Activated naive CD4-positive, alpha-beta T cell treated with Interleukin-2 at 50 U/mL for 16 hours (primary cell): ENCODE data around the gene KLC4.

ENCODE experiments used
- DNase-seq: peaks from one replicate; pipeline ENCODE4 v3.0.0-alpha.2; 2020

Gene KLC4

GRCh38 chr6:43059168-43060033, at the start of gene KLC4, which contains the start of gene MRPL2:
Gene KLC4, plus strand, starts transcription at chr6:43059631. Its CDS starts 1,705 bp downstream, at chr6:43061336.
Gene MRPL2, minus strand, starts transcription at chr6:43059434. Its CDS starts 53 bp downstream, at chr6:43059381.
- DNase-seq: peak; percentile 98

- no peak for DNase-seq
Measured at GRCh38 chr6:43011207-43011606, 48.2 kb upstream of the KLC4 start.

- no peak for DNase-seq
Measured at GRCh38 chr6:43012364-43012763, 47.1 kb upstream of the KLC4 start.

GRCh38 chr6:43013097-43013842, 46.2 kb upstream of the KLC4 start:
- DNase-seq: no peak

GRCh38 chr6:43013843-43014433, 45.5 kb upstream of the KLC4 start, which contains the start of the genes KLHDC3 and MEA1:
Gene KLHDC3, plus strand, starts transcription at chr6:43014249. Its CDS starts 2,944 bp downstream, at chr6:43017193.
Gene MEA1, minus strand, starts transcription at chr6:43013946. Its CDS starts 133 bp downstream, at chr6:43013813.
- DNase-seq: peak; percentile 99

DNA sequence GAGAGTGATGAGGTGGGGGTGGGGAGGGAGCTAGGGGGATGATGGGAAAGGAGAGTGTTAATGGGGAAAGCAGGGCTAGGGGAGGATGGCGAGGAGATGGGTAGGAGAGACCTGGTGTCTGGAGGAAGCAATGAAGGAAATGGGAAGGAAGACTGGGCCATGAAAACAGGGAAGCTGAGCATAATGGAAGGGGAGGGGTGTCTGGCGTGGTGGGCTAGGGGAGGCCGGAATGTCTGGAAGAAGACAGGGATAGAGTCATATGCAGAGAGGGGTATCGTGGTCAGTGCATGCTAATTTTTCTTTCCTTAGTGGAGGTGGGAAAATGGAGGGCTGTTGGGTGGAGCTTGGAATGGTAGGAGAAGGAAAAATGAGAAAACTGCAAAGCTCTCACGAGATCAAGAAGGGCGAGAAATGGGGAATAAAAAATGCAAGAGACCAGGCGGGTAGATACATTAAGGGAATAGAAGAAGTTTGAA, 45.0 kb upstream of the KLC4 start:
- no peak for DNase-seq

- no peak for DNase-seq
Measured at GRCh38 chr6:43016176-43016942, 43.1 kb upstream of the KLC4 start.

- DNase-seq: no peak
Measured at GRCh38 chr6:43016943-43017334, 42.5 kb upstream of the KLC4 start.

DNA sequence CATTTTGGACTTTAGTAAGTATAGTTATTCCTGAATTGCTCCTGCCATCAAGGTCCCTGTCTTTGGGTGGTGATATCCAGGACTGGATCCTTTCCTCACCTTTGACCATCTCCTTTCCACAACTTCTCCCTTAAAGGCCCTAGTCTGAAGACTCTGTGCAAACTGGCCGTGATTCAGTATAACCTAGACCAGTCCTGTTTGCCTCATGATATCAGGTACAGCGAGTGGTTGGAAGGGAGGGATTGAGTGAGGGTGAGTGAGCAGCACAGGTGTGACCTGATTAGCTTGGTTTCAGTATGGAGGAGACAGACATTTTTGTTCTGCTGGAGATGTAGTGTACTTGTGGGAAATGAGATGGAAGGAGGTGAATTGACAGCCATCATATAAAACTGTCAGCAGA, 40.3 kb upstream of the KLC4 start:
- no peak for DNase-seq

DNA sequence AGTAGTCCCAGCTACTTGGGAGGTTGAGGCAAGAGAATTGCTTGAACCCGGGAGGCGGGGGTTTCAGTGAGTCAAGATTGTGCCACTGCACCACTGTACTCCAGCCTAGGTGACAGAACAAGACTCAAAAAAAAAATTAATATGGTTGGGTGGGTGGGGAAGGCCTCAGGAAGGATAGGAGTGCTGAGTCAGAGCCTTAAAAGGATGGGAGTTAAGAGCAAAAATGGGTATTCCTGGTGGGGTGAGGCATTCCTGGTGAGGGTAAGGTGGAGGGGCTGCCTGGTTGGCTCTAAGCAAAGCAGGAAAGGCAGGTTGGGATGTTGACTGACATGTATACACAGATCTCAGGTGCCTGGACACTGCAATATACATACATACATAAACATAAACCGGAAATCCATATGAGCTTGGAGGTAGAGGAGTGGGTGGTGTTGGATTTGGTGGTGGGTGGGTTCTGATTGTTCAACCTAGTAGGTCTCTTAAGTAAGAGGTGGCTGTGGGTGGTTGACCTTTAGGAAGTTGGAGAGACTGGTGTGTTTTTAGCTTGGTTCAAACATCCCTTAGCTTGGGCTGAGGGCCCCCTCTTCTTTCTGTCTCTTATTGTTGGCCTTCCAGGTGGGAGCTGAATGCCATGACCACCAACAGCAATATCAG, 39.3 kb upstream of the KLC4 start:
- no peak for DNase-seq

DNA sequence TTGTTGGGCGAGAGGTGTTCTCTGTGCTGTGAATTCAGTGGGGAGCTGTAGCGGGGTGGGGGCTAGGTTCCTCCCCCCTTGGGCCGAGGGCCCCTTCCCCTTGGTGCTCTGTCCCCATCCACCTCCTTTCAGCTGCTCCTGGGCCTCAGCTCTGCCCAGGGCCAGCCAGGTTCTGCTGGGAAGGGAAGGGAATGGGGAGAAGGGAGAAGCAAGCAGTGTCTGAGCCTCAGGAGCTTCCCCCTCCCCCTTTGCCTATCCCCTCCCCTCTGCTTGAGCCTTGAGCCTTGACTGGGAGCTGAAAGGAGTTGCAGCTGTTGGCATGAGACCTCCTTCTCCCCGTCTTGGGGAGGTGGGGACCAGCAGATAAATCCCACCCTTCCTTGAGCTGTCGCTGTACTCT, 38.6 kb upstream of the KLC4 start:
- no peak for DNase-seq

GRCh38 chr6:43021270-43022047, 38.0 kb upstream of the KLC4 start, which contains the start of gene RRP36:
Gene RRP36, plus strand, starts transcription at chr6:43021623. Its CDS starts 32 bp downstream, at chr6:43021655.
- DNase-seq: peak; percentile 78

DNA sequence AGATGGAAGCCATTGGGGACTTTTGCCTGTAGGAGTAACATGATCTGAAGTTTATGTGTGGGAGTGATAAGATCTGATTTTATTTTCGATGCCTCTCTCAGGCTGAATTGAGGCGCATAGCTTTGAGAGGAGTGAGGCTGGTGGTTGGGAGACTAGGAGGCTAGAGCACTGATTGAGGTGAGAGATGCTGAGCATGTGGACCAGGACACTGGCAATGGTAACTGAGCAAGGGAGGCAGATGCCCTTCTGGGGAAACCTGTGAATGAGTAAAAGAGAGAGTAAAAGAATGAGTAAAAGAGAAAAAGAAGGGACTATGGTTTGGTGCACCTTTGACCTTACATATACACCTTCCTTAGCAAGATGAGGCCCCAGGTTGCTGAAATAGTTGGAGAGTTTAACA, 35.0 kb upstream of the KLC4 start:
- DNase-seq: no peak

DNA sequence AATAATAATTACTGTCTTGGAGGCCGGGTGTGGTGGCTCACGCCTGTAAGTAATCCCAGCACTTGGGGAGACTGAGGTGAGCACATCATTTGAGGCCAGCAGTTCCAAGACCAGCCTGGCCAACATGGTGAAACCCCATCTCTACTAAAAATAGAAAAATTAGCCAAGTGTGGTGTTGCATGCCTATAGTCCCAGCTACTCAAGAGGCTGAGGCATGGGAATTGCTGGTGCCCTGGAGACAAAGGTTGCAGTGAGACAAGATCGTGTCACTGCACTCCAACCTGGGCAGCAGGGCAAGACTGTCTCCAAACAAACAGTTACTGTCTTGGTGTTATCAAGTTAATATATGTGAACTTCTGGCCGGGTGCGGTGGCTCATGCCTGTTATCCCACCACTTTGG, 33.1 kb upstream of the KLC4 start:
- DNase-seq: no peak

DNA sequence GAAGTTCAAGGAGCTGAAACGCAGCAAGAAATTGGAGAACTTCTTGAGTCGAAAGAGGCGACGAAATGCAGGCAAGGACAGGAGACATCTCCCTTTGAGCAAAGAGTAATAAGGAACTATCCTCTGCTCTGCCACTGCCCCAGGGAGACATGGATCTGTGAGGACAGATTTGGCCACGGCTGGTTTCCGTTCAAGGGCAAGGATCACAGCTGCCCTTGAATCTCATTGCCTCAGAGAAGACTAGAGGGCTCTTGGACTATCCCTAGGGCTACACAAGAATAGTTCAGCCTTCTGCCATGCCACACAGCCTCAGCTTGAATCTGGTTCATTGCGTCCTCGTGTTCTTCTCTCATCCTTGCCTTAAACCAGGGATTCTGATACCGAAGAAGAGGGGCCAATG, 30.3 kb upstream of the KLC4 start:
- no peak for DNase-seq

- no peak for DNase-seq
Measured at GRCh38 chr6:43032326-43032725, 27.1 kb upstream of the KLC4 start.

DNA sequence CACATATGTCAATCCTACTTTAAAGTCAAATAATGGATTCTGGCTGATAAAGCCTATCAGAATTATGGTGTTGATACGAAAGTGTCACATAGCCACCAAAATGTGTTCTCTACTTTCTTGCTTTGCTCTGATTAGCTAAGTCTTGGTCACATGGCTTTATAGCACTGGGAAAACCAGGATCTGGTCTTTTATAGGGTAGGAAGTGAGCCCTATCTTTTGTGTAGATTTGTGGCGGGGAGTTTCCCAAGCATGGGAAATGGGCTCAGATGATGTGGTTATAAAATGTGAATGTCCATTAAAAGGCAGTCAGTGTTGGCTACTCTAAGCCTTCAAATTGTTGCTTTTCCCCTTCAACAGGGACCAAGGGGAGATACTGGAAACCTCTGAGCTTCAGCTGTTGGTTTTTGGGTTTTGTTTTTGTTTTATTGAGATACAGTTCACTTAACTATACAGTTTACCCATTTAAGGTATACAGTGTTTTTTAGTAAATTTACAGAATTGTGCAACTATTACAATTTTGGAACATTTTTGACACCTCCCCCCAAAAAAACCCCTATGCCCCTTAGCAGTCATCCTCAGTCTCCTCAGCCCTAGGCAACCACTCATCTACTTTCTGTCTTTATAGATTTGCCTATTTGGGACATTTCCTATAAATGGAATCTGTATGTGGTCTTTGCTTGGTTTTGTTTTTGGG, 25.8 kb upstream of the KLC4 start:
- DNase-seq: no peak

GRCh38 chr6:43034190-43034525, 25.3 kb upstream of the KLC4 start:
- DNase-seq: no peak

GRCh38 chr6:43035495-43036194, 23.8 kb upstream of the KLC4 start:
- DNase-seq: no peak

- no peak for DNase-seq
Measured at GRCh38 chr6:43036712-43037111, 22.7 kb upstream of the KLC4 start.
